ENCODE measurements around the gene PRDM11. TPM values are rescaled to one million over a fixed set of nuclear protein-coding genes. Genes with fewer than 3 reads are reported as not detected.

The PRDM11 gene
- total and polyA plus RNA-seq, 4 donors = 3.7 to 35.1 (median 14.1) TPM

DNA sequence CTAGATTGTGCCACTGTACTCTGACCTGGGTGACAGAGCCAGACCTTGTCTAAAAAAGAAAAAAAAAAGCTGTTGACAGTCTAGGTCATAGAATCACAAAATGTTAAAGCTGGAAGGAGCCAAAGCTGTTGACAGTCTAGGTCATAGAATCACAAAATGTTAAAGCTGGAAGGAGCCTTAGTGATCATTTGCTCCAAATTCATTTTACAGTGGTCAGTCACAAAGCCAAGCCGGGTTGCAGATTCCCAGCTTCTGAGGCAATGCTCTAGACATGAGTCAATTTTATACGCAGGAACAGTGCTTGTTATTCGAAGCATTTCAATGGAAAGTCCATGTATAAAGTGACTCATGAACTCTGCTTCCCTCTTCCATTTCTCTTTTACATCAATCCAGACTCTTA is 92.3 kb downstream of the PRDM11 start:
- peaks cover 0 to 4% (median 0%) of the 10 kb centered on the region in 4 donors for H3K9me3 ChIP-seq (ENCODE audit: control insufficient read depth in 4 of 4, insufficient read depth in 3 of 4, low read length in 3 of 4)
- no peak overlapping the region for H3K9ac ChIP-seq (ENCODE audit: insufficient read depth in 1 of 2, low read length in 2 of 2)
- no peak overlapping the region for H3K27ac ChIP-seq (ENCODE audit: low read depth in 1 of 2, low read length in 1 of 2)
- ATAC-seq (ENCODE audit: insufficient read depth, low FRiP score) = no peak
- H3K4me1 ChIP-seq (ENCODE audit: control insufficient read depth in 5 of 5, insufficient read depth in 5 of 5, low read length in 5 of 5) = no peaks in the 10 kb centered on the region
- H3K27me3 ChIP-seq (ENCODE audit: control insufficient read depth in 3 of 3, insufficient read depth in 3 of 3, low read length in 2 of 3) = no peaks in the 10 kb centered on the region
- WGBS, 2 donors = 88 to 90% methylated on average over 3 of the region's 3 CpGs
- no peak for DNase-seq
- TF ChIP-seq, protein P1, sequence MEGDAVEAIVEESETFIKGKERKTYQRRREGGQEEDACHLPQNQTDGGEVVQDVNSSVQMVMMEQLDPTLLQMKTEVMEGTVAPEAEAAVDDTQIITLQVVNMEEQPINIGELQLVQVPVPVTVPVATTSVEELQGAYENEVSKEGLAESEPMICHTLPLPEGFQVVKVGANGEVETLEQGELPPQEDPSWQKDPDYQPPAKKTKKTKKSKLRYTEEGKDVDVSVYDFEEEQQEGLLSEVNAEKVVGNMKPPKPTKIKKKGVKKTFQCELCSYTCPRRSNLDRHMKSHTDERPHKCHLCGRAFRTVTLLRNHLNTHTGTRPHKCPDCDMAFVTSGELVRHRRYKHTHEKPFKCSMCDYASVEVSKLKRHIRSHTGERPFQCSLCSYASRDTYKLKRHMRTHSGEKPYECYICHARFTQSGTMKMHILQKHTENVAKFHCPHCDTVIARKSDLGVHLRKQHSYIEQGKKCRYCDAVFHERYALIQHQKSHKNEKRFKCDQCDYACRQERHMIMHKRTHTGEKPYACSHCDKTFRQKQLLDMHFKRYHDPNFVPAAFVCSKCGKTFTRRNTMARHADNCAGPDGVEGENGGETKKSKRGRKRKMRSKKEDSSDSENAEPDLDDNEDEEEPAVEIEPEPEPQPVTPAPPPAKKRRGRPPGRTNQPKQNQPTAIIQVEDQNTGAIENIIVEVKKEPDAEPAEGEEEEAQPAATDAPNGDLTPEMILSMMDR (IDR thresholded peaks at IDR 0.05; ENCODE audit: control extremely low read depth, extremely low read depth) = no peak
- H3K4me3 ChIP-seq = no peak overlapping the region
- H3K36me3 ChIP-seq (ENCODE audit: control insufficient read depth in 4 of 4, insufficient read depth in 4 of 4, low read length in 4 of 4) = no peaks in the 10 kb centered on the region

DNA sequence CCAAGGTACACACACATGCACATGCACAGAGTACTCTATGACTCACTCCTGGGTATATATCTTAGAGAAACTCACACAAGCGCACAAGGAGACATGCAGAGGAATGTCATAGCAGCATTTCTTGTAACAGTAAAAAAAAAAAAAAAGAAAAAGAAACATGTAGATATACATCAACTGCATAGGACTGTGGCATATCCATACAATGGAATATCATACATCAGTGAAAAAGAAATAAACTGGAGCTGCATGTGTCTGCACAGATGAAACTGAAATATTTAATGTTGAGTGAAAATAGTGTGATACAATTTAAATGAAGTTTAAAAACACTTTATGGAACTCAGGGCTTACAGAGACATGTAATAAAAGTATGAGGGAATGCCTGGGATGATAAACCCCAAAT is 93.3 kb downstream of the PRDM11 start:
- 95 to 97% methylated on average over 1 of the region's 1 CpG for WGBS, 2 donors
- Histone ChIP-seq H3K36me3 (ENCODE audit: control insufficient read depth in 4 of 4, insufficient read depth in 4 of 4, low read length in 4 of 4) (no peaks in the 10 kb centered on the region), H3K9me3 (ENCODE audit: control insufficient read depth in 4 of 4, insufficient read depth in 3 of 4, low read length in 3 of 4) (peaks cover 0 to 4% (median 0%) of the 10 kb centered on the region in 4 donors), H3K4me1 (ENCODE audit: control insufficient read depth in 5 of 5, insufficient read depth in 5 of 5, low read length in 5 of 5) (no peaks in the 10 kb centered on the region), H3K27me3 (ENCODE audit: control insufficient read depth in 3 of 3, insufficient read depth in 3 of 3, low read length in 2 of 3) (no peaks in the 10 kb centered on the region), H3K9ac (ENCODE audit: insufficient read depth in 1 of 2, low read length in 2 of 2) (no peak overlapping the region), H3K27ac (ENCODE audit: low read depth in 1 of 2, low read length in 1 of 2) (no peak overlapping the region), H3K4me3 (no peak overlapping the region)
- ATAC-seq (ENCODE audit: insufficient read depth, low FRiP score) (no peak), DNase-seq (no peak)
- TF ChIP-seq, protein P1 (IDR thresholded peaks at IDR 0.05; ENCODE audit: control extremely low read depth, extremely low read depth) = no peak

DNA sequence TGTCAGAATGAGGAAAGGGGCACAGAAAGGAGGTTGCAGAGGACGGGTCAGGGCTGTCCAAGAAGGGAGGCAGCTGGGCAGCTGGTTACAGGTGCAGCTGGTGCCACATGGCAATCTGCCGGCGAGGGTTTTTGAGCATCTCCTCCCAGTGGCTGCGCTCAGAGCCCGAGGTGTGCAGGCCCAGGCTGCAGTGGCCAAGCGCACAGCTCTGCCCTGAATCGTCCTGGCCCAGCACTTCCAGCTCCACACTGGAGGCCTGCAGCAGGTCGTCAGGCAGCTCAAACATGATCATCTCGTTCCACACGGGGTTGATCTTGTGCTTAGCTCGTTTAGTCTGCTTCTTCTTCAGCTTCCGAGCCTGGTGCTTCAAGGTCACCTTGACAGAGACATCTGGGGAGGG is 97.5 kb downstream of the PRDM11 start:
- peaks cover 0 to 3% (median 0%) of the 10 kb centered on the region in 5 donors for H3K4me1 ChIP-seq (ENCODE audit: control insufficient read depth in 5 of 5, insufficient read depth in 5 of 5, low read length in 5 of 5)
- H3K36me3 ChIP-seq (ENCODE audit: control insufficient read depth in 4 of 4, insufficient read depth in 4 of 4, low read length in 4 of 4) = no peaks in the 10 kb centered on the region
- H3K4me3 ChIP-seq = no peak overlapping the region
- no peak overlapping the region for H3K27ac ChIP-seq (ENCODE audit: low read depth in 1 of 2, low read length in 1 of 2)
- H3K27me3 ChIP-seq (ENCODE audit: control insufficient read depth in 3 of 3, insufficient read depth in 3 of 3, low read length in 2 of 3) = no peaks in the 10 kb centered on the region
- DNase-seq (no peak), ATAC-seq (ENCODE audit: insufficient read depth, low FRiP score) (no peak)
- H3K9me3 ChIP-seq (ENCODE audit: control insufficient read depth in 4 of 4, insufficient read depth in 3 of 4, low read length in 3 of 4) = peaks cover 0 to 4% (median 0%) of the 10 kb centered on the region in 4 donors
- H3K9ac ChIP-seq (ENCODE audit: insufficient read depth in 1 of 2, low read length in 2 of 2) = no peak overlapping the region
- TF ChIP-seq, protein P1 (IDR thresholded peaks at IDR 0.05; ENCODE audit: control extremely low read depth, extremely low read depth) = no peak
- 85 to 87% methylated on average over 12 of the region's 12 CpGs for WGBS, 2 donors
